Chondrocyte (in vitro differentiated cells): Measurements from ENCODE around the gene ALPK3. TPM values are rescaled to one million over a fixed set of nuclear protein-coding genes. Genes with fewer than 3 reads are reported as not detected.
A peak's percentile ranks its signal among the peaks of the same experiment; 100 is the strongest.

ENCODE experiments used
- DNase-seq: peaks from one replicate; pipeline ENCODE4 v3.0.0; 2021; ENCODE audit warnings: mixed read lengths, low spot score
- H3K27ac Mint-ChIP-seq: one replicate; pipeline ENCODE4 v1.8.0; 2021; ENCODE audit warnings: mild to moderate bottlenecking, moderate library complexity, mixed read lengths; ENCODE audit not compliant: unreplicated experiment
- H3K27me3 Mint-ChIP-seq: 2 replicates; pipeline ENCODE4 v1.8.0; 2021; ENCODE audit warnings: low read depth, mixed read lengths
- H3K36me3 Mint-ChIP-seq: 2 replicates; pipeline ENCODE4 v1.8.0; 2021; ENCODE audit warnings: low read depth, mixed read lengths
- H3K4me1 Mint-ChIP-seq: 2 replicates; pipeline ENCODE4 v1.8.0; 2021; ENCODE audit warnings: low read depth, mild to moderate bottlenecking, mixed read lengths
- H3K4me3 Mint-ChIP-seq: one replicate; pipeline ENCODE4 v1.8.0; 2021; ENCODE audit warnings: mild to moderate bottlenecking, moderate library complexity, mixed read lengths; ENCODE audit not compliant: unreplicated experiment
- H3K9me3 Mint-ChIP-seq: 2 replicates; pipeline ENCODE4 v1.8.0; 2021; ENCODE audit warnings: low read depth, mixed read lengths
- total RNA-seq: library from RNA; stranded (reverse); gene quantifications from 3 replicates; pipeline ENCODE4 v1.2.1, GENCODE V29; 2021
- TF ChIP-seq, protein P1 (sequence below): fragments of 200-600 bp; sonication (generic); IDR thresholded peaks from 2 replicates; pipeline ENCODE4 v1.5.0; 2021; ENCODE audit warnings: antibody characterized with exemption, mild to moderate bottlenecking, moderate library complexity

ALPK3 gene
- total RNA-seq, 1 donor from 2014 or later: 6.4 TPM

DNA sequence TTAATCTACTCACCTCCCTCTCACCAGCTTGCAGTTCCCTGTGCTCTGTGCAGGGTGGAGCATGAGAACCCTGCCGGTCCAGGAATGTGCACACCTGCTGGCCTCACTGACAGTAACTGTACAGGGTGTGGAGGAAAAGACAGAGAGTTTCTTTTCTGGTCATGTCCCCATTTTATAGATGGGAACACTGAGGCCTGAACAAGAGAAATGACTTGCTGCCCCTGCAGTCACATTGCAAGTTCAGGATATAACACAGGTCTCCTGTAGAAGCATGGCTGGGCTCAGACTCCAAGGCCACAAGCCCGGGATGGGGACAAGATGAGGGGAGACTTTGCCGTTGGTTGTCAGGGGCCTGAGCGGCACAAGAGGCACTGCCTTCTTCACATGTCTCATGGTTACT is 90.6 kb downstream of the ALPK3 start:
- Mint-ChIP-seq H3K36me3 (no peaks in the 10 kb centered on the region), H3K9me3 (no peaks in the 10 kb centered on the region), H3K27me3 (no peaks in the 10 kb centered on the region)

DNA sequence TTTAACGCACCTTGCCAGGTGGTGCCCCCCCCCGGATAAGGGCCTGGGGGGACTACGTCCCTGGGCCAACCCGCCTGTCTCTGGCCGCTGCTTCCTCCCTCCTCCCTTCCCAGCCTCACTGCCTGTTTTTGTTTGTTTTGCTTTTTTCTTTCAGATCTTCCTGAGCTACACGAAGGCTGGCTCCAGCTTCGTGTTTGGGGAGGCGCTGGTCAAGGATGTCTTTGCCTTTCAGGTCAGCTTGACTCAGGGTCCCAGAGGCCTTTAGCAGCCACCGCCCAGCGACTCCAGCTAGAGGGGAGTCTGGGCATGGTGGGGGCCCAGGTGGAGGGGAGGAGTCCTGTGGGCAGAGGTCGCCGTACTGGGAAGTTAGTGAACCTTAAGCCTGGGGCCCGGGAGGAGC is 91.4 kb downstream of the ALPK3 start:
- H3K4me1 Mint-ChIP-seq: peaks cover 63% of the 10 kb centered on the region
- H3K36me3 Mint-ChIP-seq: no peaks in the 10 kb centered on the region
- H3K27ac Mint-ChIP-seq: no peak overlapping the region
- DNase-seq: no peak
- TF ChIP-seq, protein P1, sequence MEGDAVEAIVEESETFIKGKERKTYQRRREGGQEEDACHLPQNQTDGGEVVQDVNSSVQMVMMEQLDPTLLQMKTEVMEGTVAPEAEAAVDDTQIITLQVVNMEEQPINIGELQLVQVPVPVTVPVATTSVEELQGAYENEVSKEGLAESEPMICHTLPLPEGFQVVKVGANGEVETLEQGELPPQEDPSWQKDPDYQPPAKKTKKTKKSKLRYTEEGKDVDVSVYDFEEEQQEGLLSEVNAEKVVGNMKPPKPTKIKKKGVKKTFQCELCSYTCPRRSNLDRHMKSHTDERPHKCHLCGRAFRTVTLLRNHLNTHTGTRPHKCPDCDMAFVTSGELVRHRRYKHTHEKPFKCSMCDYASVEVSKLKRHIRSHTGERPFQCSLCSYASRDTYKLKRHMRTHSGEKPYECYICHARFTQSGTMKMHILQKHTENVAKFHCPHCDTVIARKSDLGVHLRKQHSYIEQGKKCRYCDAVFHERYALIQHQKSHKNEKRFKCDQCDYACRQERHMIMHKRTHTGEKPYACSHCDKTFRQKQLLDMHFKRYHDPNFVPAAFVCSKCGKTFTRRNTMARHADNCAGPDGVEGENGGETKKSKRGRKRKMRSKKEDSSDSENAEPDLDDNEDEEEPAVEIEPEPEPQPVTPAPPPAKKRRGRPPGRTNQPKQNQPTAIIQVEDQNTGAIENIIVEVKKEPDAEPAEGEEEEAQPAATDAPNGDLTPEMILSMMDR: no peak
- no peaks in the 10 kb centered on the region for H3K9me3 Mint-ChIP-seq
- H3K4me3 Mint-ChIP-seq: no peak overlapping the region
- no peaks in the 10 kb centered on the region for H3K27me3 Mint-ChIP-seq

More for the DNA sequence above, 90.6 kb downstream of the ALPK3 start:
- TF ChIP-seq, protein P1: no peak
- DNase-seq: no peak
- H3K4me3 Mint-ChIP-seq: no peak overlapping the region
- H3K27ac Mint-ChIP-seq: no peak overlapping the region
- peaks cover 55% of the 10 kb centered on the region for H3K4me1 Mint-ChIP-seq

DNA sequence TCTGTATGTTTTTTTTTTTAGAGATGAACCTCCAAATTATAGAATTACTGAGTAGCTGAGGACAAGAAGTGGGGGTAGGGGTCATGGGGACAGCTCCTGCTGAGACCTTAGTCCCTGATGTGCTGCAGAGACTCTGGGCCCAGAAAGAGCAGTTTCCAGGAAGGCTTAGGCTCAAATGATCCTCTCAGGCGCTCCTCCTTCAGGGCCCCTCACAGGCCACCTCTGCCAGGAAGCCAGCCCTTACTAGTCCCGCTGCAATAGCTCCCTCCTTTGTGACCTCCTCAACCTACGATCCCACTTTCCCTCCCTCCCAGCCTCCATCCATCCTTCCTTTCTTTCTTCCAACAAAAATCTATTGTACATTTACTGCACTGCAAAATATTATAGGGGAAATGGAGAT is 91.9 kb downstream of the ALPK3 start:
- no peaks in the 10 kb centered on the region for H3K27me3 Mint-ChIP-seq
- TF ChIP-seq, protein P1: no peak
- H3K9me3 Mint-ChIP-seq: no peaks in the 10 kb centered on the region
- H3K4me3 Mint-ChIP-seq: no peak overlapping the region
- H3K36me3 Mint-ChIP-seq: no peaks in the 10 kb centered on the region
- no peak for DNase-seq
- peaks cover 61% of the 10 kb centered on the region for H3K4me1 Mint-ChIP-seq
- H3K27ac Mint-ChIP-seq: no peak overlapping the region

DNA sequence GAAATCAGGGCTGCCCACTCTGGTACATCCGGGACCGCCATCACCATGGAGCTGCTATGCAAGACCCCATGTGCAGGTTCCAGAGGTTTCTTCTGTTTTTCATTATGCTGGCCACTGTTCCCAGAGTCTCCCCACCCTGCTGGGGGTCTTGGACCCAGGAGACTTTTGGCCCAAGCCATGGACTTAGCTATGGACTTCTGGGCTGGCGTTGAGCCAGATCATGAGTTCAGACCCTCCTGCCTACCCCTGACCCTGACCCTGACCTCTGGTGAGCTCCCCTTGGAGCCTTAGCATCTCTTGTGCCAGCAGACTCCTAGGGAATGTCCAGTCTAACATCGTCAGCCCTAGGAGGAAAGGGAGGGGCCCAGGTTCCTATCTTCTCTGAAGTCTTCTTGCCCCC is 92.6 kb downstream of the ALPK3 start:
- H3K4me1 Mint-ChIP-seq: peaks cover 60% of the 10 kb centered on the region
- H3K36me3 Mint-ChIP-seq: no peaks in the 10 kb centered on the region
- no peak for DNase-seq
- no peaks in the 10 kb centered on the region for H3K9me3 Mint-ChIP-seq
- TF ChIP-seq, protein P1: no peak
- no peak overlapping the region for H3K4me3 Mint-ChIP-seq
- H3K27me3 Mint-ChIP-seq: no peaks in the 10 kb centered on the region
- no peak overlapping the region for H3K27ac Mint-ChIP-seq

DNA sequence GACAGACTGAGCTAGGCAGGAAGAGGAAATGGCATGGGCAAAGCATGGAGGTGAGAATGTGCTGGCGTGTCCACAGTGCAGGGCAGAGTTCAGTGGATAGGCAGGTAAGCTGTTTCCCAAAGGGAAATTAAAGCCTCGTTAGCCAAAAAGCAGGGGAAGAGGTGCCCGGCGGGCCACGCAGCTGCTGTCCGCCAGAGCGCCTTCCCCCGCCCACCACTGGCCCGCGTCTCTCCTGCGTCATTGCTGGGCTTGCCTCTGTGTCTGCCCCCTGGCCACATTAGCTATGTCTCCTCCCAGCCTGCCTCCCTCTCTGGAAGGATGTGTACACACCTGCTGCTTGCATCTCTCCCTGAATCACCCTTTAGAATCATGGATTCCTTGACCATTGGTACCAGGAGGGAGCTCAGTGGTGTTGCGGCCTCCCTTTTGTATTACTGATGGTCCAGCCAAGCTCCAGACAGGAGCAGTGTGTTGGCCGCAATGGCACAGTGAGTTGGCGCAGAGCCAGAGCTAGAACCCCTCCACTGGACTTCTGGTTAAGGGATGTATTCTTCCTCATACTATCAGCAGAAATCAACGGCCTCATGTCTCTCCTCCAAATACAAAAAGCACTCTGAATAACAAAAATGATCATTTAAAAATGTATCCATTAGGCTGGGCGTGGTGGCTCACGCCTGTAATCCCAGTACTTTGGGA is 93.9 kb downstream of the ALPK3 start:
- TF ChIP-seq, protein P1: no peak
- Mint-ChIP-seq H3K4me3 (no peak overlapping the region), H3K27me3 (no peaks in the 10 kb centered on the region), H3K27ac (peak overlapping the region; percentile 98), H3K4me1 (peaks cover 63% of the 10 kb centered on the region), H3K36me3 (no peaks in the 10 kb centered on the region), H3K9me3 (no peaks in the 10 kb centered on the region)
- no peak for DNase-seq
